Ovary (tissue), 3 donors: Measurements from ENCODE around the gene UBE2D1.

Experiments
- CTCF ChIP-seq, 3 donors: fragments of 450-650 bp in 2 of 3; fragments of 200-600 bp in 1 of 3; IDR thresholded peaks; one replicate each; pipeline versions ENCODE4 v1.5.1 to v1.8.0; 2016 to 2022; ENCODE audit warnings: antibody characterized with exemption in 3 of 3, mild to moderate bottlenecking in 1 of 3
- EP300 ChIP-seq: sonication (generic); formaldehyde crosslinking; IDR thresholded peaks from one replicate; pipeline ENCODE4 v1.6.1; 2017; ENCODE audit warnings: antibody characterized with exemption
- donor health status: DM: no; HTN: no; CAD: no.

- no peak for TF ChIP-seq CTCF (IDR thresholded peaks at IDR 0.05)
- no peak for TF ChIP-seq EP300
Observed at GRCh38 chr10:58352956-58353610, 18.3 kb downstream of the UBE2D1 start.
